SH-SY5Y (cell line): ENCODE measurements around the gene SPESP1.

ENCODE experiments used
- GATA2 ChIP-seq: IDR thresholded peaks from 2 replicates; pipeline ENCODE4 v1.6.1; 2011; ENCODE audit warnings: mild to moderate bottlenecking, low read depth, low read length
- GATA3 ChIP-seq: IDR thresholded peaks from 2 replicates; pipeline ENCODE4 v1.6.1; 2011; ENCODE audit warnings: low read depth, mild to moderate bottlenecking, low read length, moderate library complexity

DNA sequence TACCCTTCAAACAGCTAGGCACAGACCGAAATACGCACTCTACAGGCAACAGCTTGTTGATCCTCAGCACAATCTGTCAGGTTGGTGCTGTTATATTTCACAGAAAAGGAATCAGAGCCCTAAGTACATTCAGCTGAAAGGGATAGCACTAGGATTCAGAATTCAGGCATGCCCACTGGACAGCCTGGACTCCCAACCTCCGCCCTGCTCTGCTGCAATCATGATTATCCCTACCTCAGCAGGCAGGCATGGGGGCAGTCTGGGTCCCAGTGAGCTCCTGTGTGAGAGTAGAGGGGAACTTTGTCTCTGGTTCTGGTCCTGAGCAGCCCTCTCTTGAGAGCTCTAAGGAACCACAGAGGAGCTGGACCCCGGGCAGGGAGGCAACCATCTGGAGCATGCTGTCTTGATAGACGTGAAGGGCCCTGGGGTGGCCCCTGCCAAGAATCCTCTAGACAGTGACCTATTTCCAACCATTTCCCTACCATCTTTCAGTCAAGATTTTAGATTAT, 60.7 kb downstream of the SPESP1 start:
- TF ChIP-seq GATA3 (no peak), GATA2 (no peak)
